ENCODE results near the gene JAM2. TPM values are rescaled to one million over a fixed set of nuclear protein-coding genes. Genes with fewer than 3 reads are reported as not detected.
A peak's percentile ranks its signal among the peaks of the same experiment; 100 is the strongest.

The JAM2 gene
- total RNA-seq, 1 experiment from 2014 or later, result 1.1 TPM

- Histone ChIP-seq H3K4me3 (ENCODE audit: insufficient read depth, low read depth, low read length) (no peak overlapping the region), H3K27me3 (ENCODE audit: control insufficient read depth, insufficient read depth, low read length) (peaks cover 34% of the 10 kb centered on the region), H3K36me3 (replicated peaks; ENCODE audit: control insufficient read depth, insufficient read depth, low read length) (no peaks in the 10 kb centered on the region)
- no peak for DNase-seq
Measured at GRCh38 chr21:25636727-25637126, 2.3 kb upstream of the JAM2 start.

- Histone ChIP-seq H3K36me3 (replicated peaks; ENCODE audit: control insufficient read depth, insufficient read depth, low read length) (no peaks in the 10 kb centered on the region), H3K27me3 (ENCODE audit: control insufficient read depth, insufficient read depth, low read length) (peaks cover 36% of the 10 kb centered on the region), H3K4me3 (ENCODE audit: insufficient read depth, low read depth, low read length) (no peak overlapping the region)
- peak; percentile 42 for DNase-seq
Measured at GRCh38 chr21:25637851-25638659, 1.0 kb upstream of the JAM2 start.

GRCh38 chr21:25639551-25640201 lies 618 bp downstream of the JAM2 start:
- peaks cover 36% of the 10 kb centered on the region for H3K27me3 ChIP-seq (ENCODE audit: control insufficient read depth, insufficient read depth, low read length)
- H3K4me3 ChIP-seq (ENCODE audit: insufficient read depth, low read depth, low read length), result peak overlapping the region; percentile 55
- H3K36me3 ChIP-seq (replicated peaks; ENCODE audit: control insufficient read depth, insufficient read depth, low read length), result no peaks in the 10 kb centered on the region
- DNase-seq, result peak; percentile 88

GRCh38 chr21:25640202-25640942 lies 1.3 kb downstream of the JAM2 start:
- DNase-seq, result peak; percentile 70
- H3K27me3 ChIP-seq (ENCODE audit: control insufficient read depth, insufficient read depth, low read length), result peaks cover 36% of the 10 kb centered on the region

GRCh38 chr21:25640943-25641292 lies 1.9 kb downstream of the JAM2 start:
- no peaks in the 10 kb centered on the region for H3K36me3 ChIP-seq (replicated peaks; ENCODE audit: control insufficient read depth, insufficient read depth, low read length)
- H3K27me3 ChIP-seq (ENCODE audit: control insufficient read depth, insufficient read depth, low read length), result peaks cover 36% of the 10 kb centered on the region
- DNase-seq, result no peak
- no peak overlapping the region for H3K4me3 ChIP-seq (ENCODE audit: insufficient read depth, low read depth, low read length)

More at GRCh38 chr21:25640202-25640942, 1.3 kb downstream of the JAM2 start:
- no peaks in the 10 kb centered on the region for H3K36me3 ChIP-seq (replicated peaks; ENCODE audit: control insufficient read depth, insufficient read depth, low read length)
- peak overlapping the region; percentile 55 for H3K4me3 ChIP-seq (ENCODE audit: insufficient read depth, low read depth, low read length)

- H3K27me3 ChIP-seq (ENCODE audit: control insufficient read depth, insufficient read depth, low read length), result peaks cover 28% of the 10 kb centered on the region
- no peak overlapping the region for H3K4me3 ChIP-seq (ENCODE audit: insufficient read depth, low read depth, low read length)
- no peaks in the 10 kb centered on the region for H3K36me3 ChIP-seq (replicated peaks; ENCODE audit: control insufficient read depth, insufficient read depth, low read length)
- no peak for DNase-seq
Measured at GRCh38 chr21:25643486-25643885, 4.4 kb downstream of the JAM2 start.

- Histone ChIP-seq H3K4me3 (ENCODE audit: insufficient read depth, low read depth, low read length) (no peak overlapping the region), H3K27me3 (ENCODE audit: control insufficient read depth, insufficient read depth, low read length) (peaks cover 2% of the 10 kb centered on the region; the same call in 1 of the 2 replicates), H3K36me3 (replicated peaks; ENCODE audit: control insufficient read depth, insufficient read depth, low read length) (no peaks in the 10 kb centered on the region)
- no peak for DNase-seq
Measured at GRCh38 chr21:25646474-25646873, 7.4 kb downstream of the JAM2 start.

- Histone ChIP-seq H3K4me3 (ENCODE audit: insufficient read depth, low read depth, low read length) (no peak overlapping the region), H3K27me3 (ENCODE audit: control insufficient read depth, insufficient read depth, low read length) (no peaks in the 10 kb centered on the region; the same call in 1 of the 2 replicates), H3K36me3 (replicated peaks; ENCODE audit: control insufficient read depth, insufficient read depth, low read length) (no peaks in the 10 kb centered on the region)
- DNase-seq, result no peak
Measured at GRCh38 chr21:25647647-25648046, 8.6 kb downstream of the JAM2 start.

GRCh38 chr21:25649146-25649545 lies 10.1 kb downstream of the JAM2 start:
- Histone ChIP-seq H3K27me3 (ENCODE audit: control insufficient read depth, insufficient read depth, low read length) (no peaks in the 10 kb centered on the region; the same call in 1 of the 2 replicates), H3K4me3 (ENCODE audit: insufficient read depth, low read depth, low read length) (no peak overlapping the region), H3K36me3 (replicated peaks; ENCODE audit: control insufficient read depth, insufficient read depth, low read length) (no peaks in the 10 kb centered on the region)
- DNase-seq, result no peak

GRCh38 chr21:25656412-25656811 lies 17.4 kb downstream of the JAM2 start:
- no peaks in the 10 kb centered on the region for H3K36me3 ChIP-seq (replicated peaks; ENCODE audit: control insufficient read depth, insufficient read depth, low read length)
- no peak overlapping the region for H3K4me3 ChIP-seq (ENCODE audit: insufficient read depth, low read depth, low read length)
- no peak for DNase-seq
- no peaks in the 10 kb centered on the region for H3K27me3 ChIP-seq (ENCODE audit: control insufficient read depth, insufficient read depth, low read length)

GRCh38 chr21:25657140-25657539 lies 18.1 kb downstream of the JAM2 start:
- Histone ChIP-seq H3K27me3 (ENCODE audit: control insufficient read depth, insufficient read depth, low read length) (no peaks in the 10 kb centered on the region), H3K36me3 (replicated peaks; ENCODE audit: control insufficient read depth, insufficient read depth, low read length) (no peaks in the 10 kb centered on the region), H3K4me3 (ENCODE audit: insufficient read depth, low read depth, low read length) (no peak overlapping the region)
- DNase-seq, result no peak

- H3K4me3 ChIP-seq (ENCODE audit: insufficient read depth, low read depth, low read length), result no peak overlapping the region
- H3K27me3 ChIP-seq (ENCODE audit: control insufficient read depth, insufficient read depth, low read length), result no peaks in the 10 kb centered on the region
- DNase-seq, result peak; percentile 35
Measured at GRCh38 chr21:25658427-25659035, 19.5 kb downstream of the JAM2 start.

GRCh38 chr21:25660233-25660632 lies 21.2 kb downstream of the JAM2 start:
- Histone ChIP-seq H3K36me3 (replicated peaks; ENCODE audit: control insufficient read depth, insufficient read depth, low read length) (no peaks in the 10 kb centered on the region), H3K27me3 (ENCODE audit: control insufficient read depth, insufficient read depth, low read length) (no peaks in the 10 kb centered on the region)
- DNase-seq, result no peak

More at GRCh38 chr21:25658427-25659035, 19.5 kb downstream of the JAM2 start:
- H3K36me3 ChIP-seq (replicated peaks; ENCODE audit: control insufficient read depth, insufficient read depth, low read length), result no peaks in the 10 kb centered on the region

GRCh38 chr21:25664491-25664931 lies 25.5 kb downstream of the JAM2 start:
- no peaks in the 10 kb centered on the region for H3K36me3 ChIP-seq (replicated peaks; ENCODE audit: control insufficient read depth, insufficient read depth, low read length)
- no peak for DNase-seq
- no peak overlapping the region for H3K4me3 ChIP-seq (ENCODE audit: insufficient read depth, low read depth, low read length)
- no peaks in the 10 kb centered on the region for H3K27me3 ChIP-seq (ENCODE audit: control insufficient read depth, insufficient read depth, low read length)

More at GRCh38 chr21:25660233-25660632, 21.2 kb downstream of the JAM2 start:
- no peak overlapping the region for H3K4me3 ChIP-seq (ENCODE audit: insufficient read depth, low read depth, low read length)

Data from H7 (cell line).